HG02840 (cell line): ENCODE results near the gene EML1.
"Not testable (repeated sequence)": the region's sequence is repeated elsewhere in the genome, so short reads cannot be mapped to it uniquely, and the experiment has no call there.

ENCODE experiments used
- ATAC-seq: cut with Tn5 transposase; IDR thresholded peaks from one replicate; pipeline ENCODE4 v1.9.1; 2021; ENCODE audit warnings: mild to moderate bottlenecking, moderate library complexity, moderate number of reproducible peaks; ENCODE audit not compliant: unreplicated experiment, low FRiP score

Gene EML1

GRCh38 chr14:99755068-99755405 lies 38.2 kb upstream of the EML1 start:
- ATAC-seq, result no peak

GRCh38 chr14:99755629-99756603 lies 37.3 kb upstream of the EML1 start:
- ATAC-seq, result no peak

- no peak for ATAC-seq
Measured at GRCh38 chr14:99756796-99757195, 36.4 kb upstream of the EML1 start.

GRCh38 chr14:99757331-99758070 lies 35.7 kb upstream of the EML1 start:
- no peak for ATAC-seq

GRCh38 chr14:99758121-99758821 lies 34.9 kb upstream of the EML1 start:
- no peak for ATAC-seq

GRCh38 chr14:99758872-99759545 lies 34.2 kb upstream of the EML1 start:
- no peak for ATAC-seq

- ATAC-seq, result no peak
Measured at GRCh38 chr14:99759546-99759925, 33.7 kb upstream of the EML1 start.

GRCh38 chr14:99760817-99761216 lies 32.4 kb upstream of the EML1 start:
- no peak for ATAC-seq

GRCh38 chr14:99762911-99763310 lies 30.3 kb upstream of the EML1 start:
- ATAC-seq, result not testable (repeated sequence)

GRCh38 chr14:99763527-99764221 lies 29.5 kb upstream of the EML1 start:
- ATAC-seq, result no peak

GRCh38 chr14:99764222-99764706 lies 28.9 kb upstream of the EML1 start:
- ATAC-seq, result no peak

- no peak for ATAC-seq
Measured at GRCh38 chr14:99768381-99768780, 24.8 kb upstream of the EML1 start.

GRCh38 chr14:99769123-99769522 lies 24.1 kb upstream of the EML1 start:
- no peak for ATAC-seq

GRCh38 chr14:99769799-99770198 lies 23.4 kb upstream of the EML1 start:
- ATAC-seq, result no peak

- ATAC-seq, result no peak
Measured at GRCh38 chr14:99772371-99773283, 20.6 kb upstream of the EML1 start.

- ATAC-seq, result no peak
Measured at GRCh38 chr14:99773521-99774497, 19.4 kb upstream of the EML1 start.

GRCh38 chr14:99774556-99775307 lies 18.5 kb upstream of the EML1 start:
- ATAC-seq, result no peak
